Measurements from ENCODE around the gene CC2D1B. TPM values are rescaled to one million over a fixed set of nuclear protein-coding genes. Genes with fewer than 3 reads are reported as not detected.

The CC2D1B gene
- total and polyA plus RNA-seq, 9 of the 15 experiments (the other 6 are each of a cell fraction or from before 2014, with no cell fraction given) = 1.2 to 33.6 (median 25.5) TPM

DNA sequence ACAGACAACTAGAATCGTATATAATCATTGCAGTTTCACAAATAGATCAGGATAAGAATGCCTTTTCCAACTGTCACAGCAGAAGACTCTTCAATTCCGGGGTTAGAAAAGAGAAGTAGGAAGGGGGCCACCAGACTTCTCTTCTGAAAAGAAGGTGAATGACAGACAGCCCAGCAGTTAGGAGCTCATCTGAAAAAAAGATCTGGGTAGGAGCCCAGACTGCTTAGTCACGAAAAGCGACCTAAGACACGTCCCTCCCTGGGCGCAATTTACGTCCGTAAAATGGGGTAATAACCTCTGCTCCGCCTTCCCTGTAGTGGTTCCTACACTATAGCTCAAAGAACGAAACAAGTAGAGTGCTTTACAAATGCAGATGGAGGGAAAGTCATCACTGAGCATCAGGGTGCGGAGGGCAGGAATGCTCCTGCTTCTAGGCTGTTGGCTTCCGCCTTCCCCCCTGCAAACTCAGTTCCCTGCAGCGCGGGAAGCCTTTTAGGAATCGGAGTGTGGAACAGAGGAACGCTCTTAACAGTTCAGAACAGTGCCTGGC, 37.6 kb upstream of the CC2D1B start (continued):
- TF ChIP-seq STAG1 (CRISPR knock-in tag; IDR thresholded peaks at IDR 0.05; ENCODE audit: borderline replicate concordance) (no peak), HNRNPUL1 (IDR thresholded peaks at IDR 0.05; ENCODE audit: low read length) (no peak), RAD21 (CRISPR knock-in tag; conservative IDR thresholded peaks at IDR 0.05 in 1 of 2, IDR thresholded peaks at IDR 0.05 in 1 of 2) (no peak), TRIM24 (IDR thresholded peaks at IDR 0.05) (0 out of 4 replicates have a peak, but pooled peaks of 1 of the 2 experiments have one; percentile 7), SOX6 (IDR thresholded peaks at IDR 0.05) (peak; percentile 36; the same call in 1 of the 2 replicates), ZNF507 (tag; conservative IDR thresholded peaks at IDR 0.05) (no peak), HDAC8 (tag; IDR thresholded peaks at IDR 0.05) (no peak), DACH1 (IDR thresholded peaks at IDR 0.05; ENCODE audit: partially characterized antibody) (no peak), PHB2 (IDR thresholded peaks at IDR 0.05; ENCODE audit: low read depth) (no peak), BRF1 (IDR thresholded peaks at IDR 0.05; ENCODE audit: borderline replicate concordance, extremely low read depth, insufficient read length) (no peak), ZNF146 (CRISPR knock-in tag; IDR thresholded peaks at IDR 0.05; ENCODE audit: unreplicated experiment) (no peak), ZKSCAN1 (IDR thresholded peaks at IDR 0.05; ENCODE audit: low read depth, low read length) (no peak), RFX5 (IDR thresholded peaks at IDR 0.05; ENCODE audit: low read depth, low read length) (peak; percentile 27; the same call in 1 of the 2 replicates), NCOA1 (IDR thresholded peaks at IDR 0.05; ENCODE audit: low read depth) (no peak), ZNF583 (CRISPR knock-in tag; IDR thresholded peaks at IDR 0.05) (no peak), HOXB6 (CRISPR knock-in tag; IDR thresholded peaks at IDR 0.05; ENCODE audit: borderline replicate concordance) (no peak), SREBF2 (CRISPR knock-in tag; IDR thresholded peaks at IDR 0.05) (0 out of 2 replicates have a peak, but pooled peaks have one; percentile 14)
- TF ChIP-seq, protein P1, sequence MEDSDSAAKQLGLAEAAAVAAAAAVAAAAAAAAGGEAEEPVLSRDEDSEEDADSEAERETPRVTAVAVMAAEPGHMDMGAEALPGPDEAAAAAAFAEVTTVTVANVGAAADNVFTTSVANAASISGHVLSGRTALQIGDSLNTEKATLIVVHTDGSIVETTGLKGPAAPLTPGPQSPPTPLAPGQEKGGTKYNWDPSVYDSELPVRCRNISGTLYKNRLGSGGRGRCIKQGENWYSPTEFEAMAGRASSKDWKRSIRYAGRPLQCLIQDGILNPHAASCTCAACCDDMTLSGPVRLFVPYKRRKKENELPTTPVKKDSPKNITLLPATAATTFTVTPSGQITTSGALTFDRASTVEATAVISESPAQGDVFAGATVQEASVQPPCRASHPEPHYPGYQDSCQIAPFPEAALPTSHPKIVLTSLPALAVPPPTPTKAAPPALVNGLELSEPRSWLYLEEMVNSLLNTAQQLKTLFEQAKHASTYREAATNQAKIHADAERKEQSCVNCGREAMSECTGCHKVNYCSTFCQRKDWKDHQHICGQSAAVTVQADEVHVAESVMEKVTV (CRISPR knock-in tag; IDR thresholded peaks at IDR 0.05) = no peak
- TF ChIP-seq, protein P2, sequence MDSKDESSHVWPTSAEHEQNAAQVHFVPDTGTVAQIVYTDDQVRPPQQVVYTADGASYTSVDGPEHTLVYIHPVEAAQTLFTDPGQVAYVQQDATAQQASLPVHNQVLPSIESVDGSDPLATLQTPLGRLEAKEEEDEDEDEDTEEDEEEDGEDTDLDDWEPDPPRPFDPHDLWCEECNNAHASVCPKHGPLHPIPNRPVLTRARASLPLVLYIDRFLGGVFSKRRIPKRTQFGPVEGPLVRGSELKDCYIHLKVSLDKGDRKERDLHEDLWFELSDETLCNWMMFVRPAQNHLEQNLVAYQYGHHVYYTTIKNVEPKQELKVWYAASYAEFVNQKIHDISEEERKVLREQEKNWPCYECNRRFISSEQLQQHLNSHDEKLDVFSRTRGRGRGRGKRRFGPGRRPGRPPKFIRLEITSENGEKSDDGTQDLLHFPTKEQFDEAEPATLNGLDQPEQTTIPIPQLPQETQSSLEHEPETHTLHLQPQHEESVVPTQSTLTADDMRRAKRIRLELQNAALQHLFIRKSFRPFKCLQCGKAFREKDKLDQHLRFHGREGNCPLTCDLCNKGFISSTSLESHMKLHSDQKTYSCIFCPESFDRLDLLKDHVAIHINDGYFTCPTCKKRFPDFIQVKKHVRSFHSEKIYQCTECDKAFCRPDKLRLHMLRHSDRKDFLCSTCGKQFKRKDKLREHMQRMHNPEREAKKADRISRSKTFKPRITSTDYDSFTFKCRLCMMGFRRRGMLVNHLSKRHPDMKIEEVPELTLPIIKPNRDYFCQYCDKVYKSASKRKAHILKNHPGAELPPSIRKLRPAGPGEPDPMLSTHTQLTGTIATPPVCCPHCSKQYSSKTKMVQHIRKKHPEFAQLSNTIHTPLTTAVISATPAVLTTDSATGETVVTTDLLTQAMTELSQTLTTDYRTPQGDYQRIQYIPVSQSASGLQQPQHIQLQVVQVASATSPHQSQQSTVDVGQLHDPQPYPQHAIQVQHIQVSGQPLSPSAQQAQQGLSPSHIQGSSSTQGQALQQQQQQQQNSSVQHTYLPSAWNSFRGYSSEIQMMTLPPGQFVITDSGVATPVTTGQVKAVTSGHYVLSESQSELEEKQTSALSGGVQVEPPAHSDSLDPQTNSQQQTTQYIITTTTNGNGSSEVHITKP (IDR thresholded peaks at IDR 0.05; ENCODE audit: partially characterized antibody) = peak; percentile 94
- TF ChIP-seq, protein P3, sequence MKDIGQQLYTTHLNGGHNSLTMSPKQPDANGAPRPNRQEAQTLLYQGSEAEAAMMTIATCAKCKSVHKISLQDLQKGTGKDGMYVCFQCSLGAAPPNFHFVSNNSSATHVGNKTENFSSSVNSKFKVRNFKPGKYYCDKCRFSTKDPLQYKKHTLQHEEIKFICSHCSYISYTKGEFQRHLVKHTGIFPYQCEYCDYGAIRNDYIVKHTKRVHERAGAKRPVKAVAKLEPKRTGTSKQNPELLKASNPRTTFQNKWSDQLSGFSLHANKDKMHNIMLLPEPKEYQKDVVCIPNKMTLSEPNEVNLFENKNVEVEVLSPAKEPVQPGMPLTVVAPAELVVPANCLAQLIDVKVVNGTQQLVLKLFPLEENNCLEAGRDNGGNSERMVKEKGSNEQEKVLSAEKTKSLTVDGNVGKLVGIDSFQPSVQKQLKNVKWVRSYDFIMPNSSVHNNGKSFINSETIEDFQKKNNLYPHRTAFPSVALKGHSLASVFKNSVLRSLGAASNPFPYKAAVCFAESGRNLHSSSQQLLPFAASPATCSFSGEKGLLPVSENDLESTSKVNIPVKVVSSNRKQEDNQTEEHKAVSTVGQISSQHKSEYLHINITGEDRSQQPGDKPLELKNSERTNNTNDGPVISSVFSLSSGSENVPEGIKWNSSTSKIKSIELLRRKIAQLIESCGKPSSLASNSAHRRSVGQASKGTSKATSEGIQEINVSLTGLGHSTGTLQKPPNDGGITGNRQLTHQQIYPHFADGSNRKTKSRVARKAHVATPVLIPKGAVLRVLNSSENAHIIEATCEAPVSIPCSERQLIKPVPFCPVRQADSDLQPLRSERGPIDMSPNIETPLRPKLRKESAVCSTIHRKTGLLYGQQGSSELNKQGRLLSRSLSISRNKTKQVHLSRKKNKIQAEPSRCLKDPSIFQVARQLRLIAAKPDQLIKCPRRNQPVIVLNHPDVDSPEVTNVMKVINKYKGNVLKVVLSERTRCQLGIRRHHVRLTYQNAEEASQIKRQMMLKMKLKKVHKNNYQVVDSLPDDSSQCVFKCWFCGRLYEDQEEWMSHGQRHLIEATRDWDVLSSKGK (CRISPR knock-in tag; IDR thresholded peaks at IDR 0.05) = no peak
